Neural cell (in vitro differentiated cells): ENCODE measurements around the gene FSTL5.

ENCODE experiments used
- EZH2 ChIP-seq: fragments of 200-600, 300-800 bp; shearing (Covaris generic), sonication (generic); IDR thresholded peaks from 2 replicates; pipeline ENCODE4 v1.6.1; 2014; ENCODE audit warnings: antibody characterized with exemption, low read length, borderline replicate concordance, mild to moderate bottlenecking; ENCODE audit not compliant: insufficient read depth, poor library complexity, severe bottlenecking
- TF ChIP-seq, protein P1 (sequence below): fragments of 450-650 bp; IDR thresholded peaks from 2 replicates; pipeline ENCODE4 v1.5.1; 2014; ENCODE audit warnings: antibody characterized with exemption, mild to moderate bottlenecking, moderate library complexity; ENCODE audit not compliant: poor library complexity, severe bottlenecking
- TF ChIP-seq, protein P2 (sequence below): IDR thresholded peaks from 2 replicates; pipeline ENCODE4 v1.6.1; 2012; ENCODE audit warnings: borderline replicate concordance

DNA sequence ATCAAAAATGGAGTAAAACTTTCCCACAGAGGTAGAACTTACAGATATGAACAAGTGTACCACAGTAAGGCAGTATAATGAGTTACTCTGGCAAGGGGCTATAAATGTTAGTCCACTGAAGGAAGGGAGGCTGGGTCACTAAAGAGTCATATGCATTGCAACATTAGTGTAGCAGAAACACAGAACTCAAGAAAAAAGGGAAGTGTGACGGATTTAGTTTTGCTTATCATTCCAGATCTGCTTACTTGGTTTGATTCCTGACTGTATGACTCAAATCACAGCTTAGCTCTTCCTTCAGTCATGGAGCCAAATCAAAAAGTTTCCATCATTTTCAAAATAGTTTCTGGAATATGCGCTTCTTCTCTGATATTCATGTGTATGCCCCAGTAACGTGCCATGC is 148.7 kb downstream of the FSTL5 start:
- TF ChIP-seq EZH2, result no peak
- TF ChIP-seq, protein P1, sequence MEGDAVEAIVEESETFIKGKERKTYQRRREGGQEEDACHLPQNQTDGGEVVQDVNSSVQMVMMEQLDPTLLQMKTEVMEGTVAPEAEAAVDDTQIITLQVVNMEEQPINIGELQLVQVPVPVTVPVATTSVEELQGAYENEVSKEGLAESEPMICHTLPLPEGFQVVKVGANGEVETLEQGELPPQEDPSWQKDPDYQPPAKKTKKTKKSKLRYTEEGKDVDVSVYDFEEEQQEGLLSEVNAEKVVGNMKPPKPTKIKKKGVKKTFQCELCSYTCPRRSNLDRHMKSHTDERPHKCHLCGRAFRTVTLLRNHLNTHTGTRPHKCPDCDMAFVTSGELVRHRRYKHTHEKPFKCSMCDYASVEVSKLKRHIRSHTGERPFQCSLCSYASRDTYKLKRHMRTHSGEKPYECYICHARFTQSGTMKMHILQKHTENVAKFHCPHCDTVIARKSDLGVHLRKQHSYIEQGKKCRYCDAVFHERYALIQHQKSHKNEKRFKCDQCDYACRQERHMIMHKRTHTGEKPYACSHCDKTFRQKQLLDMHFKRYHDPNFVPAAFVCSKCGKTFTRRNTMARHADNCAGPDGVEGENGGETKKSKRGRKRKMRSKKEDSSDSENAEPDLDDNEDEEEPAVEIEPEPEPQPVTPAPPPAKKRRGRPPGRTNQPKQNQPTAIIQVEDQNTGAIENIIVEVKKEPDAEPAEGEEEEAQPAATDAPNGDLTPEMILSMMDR, result no peak
- TF ChIP-seq, protein P2, sequence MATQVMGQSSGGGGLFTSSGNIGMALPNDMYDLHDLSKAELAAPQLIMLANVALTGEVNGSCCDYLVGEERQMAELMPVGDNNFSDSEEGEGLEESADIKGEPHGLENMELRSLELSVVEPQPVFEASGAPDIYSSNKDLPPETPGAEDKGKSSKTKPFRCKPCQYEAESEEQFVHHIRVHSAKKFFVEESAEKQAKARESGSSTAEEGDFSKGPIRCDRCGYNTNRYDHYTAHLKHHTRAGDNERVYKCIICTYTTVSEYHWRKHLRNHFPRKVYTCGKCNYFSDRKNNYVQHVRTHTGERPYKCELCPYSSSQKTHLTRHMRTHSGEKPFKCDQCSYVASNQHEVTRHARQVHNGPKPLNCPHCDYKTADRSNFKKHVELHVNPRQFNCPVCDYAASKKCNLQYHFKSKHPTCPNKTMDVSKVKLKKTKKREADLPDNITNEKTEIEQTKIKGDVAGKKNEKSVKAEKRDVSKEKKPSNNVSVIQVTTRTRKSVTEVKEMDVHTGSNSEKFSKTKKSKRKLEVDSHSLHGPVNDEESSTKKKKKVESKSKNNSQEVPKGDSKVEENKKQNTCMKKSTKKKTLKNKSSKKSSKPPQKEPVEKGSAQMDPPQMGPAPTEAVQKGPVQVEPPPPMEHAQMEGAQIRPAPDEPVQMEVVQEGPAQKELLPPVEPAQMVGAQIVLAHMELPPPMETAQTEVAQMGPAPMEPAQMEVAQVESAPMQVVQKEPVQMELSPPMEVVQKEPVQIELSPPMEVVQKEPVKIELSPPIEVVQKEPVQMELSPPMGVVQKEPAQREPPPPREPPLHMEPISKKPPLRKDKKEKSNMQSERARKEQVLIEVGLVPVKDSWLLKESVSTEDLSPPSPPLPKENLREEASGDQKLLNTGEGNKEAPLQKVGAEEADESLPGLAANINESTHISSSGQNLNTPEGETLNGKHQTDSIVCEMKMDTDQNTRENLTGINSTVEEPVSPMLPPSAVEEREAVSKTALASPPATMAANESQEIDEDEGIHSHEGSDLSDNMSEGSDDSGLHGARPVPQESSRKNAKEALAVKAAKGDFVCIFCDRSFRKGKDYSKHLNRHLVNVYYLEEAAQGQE, result no peak
